ENCODE measurements around the gene NPPA. TPM values are rescaled to one million over a fixed set of nuclear protein-coding genes. Genes with fewer than 3 reads are reported as not detected.

The NPPA gene
- polyA plus RNA-seq, 1 experiment = not detected

DNA sequence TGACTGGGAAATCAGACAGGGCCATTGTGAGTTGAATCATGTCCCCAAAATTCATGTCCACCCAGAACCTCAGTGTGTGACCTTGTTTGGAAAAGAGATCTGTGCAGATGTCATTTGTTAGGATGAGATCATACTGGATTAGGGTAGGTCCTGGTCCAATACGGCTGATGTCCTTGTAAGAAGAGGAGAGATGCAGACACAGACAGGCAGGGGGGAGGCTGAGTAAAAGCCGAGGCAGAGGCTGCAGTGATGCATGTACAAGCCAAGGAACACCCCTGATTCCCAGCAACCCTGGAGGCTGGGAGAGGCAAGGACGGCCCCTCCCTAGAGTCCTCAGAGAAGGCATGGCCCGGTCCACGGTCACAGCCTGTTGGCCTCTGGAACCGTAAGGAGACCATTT, 27.0 kb upstream of the NPPA start:
- TF ChIP-seq, protein P1, sequence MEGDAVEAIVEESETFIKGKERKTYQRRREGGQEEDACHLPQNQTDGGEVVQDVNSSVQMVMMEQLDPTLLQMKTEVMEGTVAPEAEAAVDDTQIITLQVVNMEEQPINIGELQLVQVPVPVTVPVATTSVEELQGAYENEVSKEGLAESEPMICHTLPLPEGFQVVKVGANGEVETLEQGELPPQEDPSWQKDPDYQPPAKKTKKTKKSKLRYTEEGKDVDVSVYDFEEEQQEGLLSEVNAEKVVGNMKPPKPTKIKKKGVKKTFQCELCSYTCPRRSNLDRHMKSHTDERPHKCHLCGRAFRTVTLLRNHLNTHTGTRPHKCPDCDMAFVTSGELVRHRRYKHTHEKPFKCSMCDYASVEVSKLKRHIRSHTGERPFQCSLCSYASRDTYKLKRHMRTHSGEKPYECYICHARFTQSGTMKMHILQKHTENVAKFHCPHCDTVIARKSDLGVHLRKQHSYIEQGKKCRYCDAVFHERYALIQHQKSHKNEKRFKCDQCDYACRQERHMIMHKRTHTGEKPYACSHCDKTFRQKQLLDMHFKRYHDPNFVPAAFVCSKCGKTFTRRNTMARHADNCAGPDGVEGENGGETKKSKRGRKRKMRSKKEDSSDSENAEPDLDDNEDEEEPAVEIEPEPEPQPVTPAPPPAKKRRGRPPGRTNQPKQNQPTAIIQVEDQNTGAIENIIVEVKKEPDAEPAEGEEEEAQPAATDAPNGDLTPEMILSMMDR (IDR thresholded peaks at IDR 0.05; ENCODE audit: low read depth, low read length) = no peak
- Histone ChIP-seq H3K27me3 (ENCODE audit: control insufficient read depth, insufficient read depth, low read length) (peaks cover 47% of the 10 kb centered on the region), H3K4me3 (ENCODE audit: low read depth, low read length) (no peak overlapping the region), H3K9me3 (ENCODE audit: control insufficient read depth, insufficient read depth, low read length) (no peaks in the 10 kb centered on the region; the same call in 1 of the 2 replicates), H3K27ac (ENCODE audit: low read depth, low read length) (no peak overlapping the region)
- ChIA-PET POLR2A (no interaction called here), CTCF (no interaction called here)
- no peak for DNase-seq (ENCODE audit: low read depth, low spot score)

DNA sequence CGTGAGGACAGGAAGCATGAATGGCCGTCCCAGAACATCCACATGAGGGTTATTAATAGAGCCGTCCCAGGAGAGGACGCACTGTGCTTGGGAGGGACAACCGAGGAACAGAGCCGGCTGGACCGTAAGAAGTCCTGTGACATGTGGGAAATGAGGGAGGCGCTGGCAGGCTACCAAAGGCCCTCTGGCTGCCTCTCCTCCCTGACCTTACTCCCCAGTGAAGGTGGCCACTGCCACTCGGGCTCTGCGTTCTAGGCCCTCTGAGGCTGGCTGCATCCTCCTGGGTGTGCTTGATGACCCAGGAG, 26.6 kb upstream of the NPPA start:
- Histone ChIP-seq H3K27ac (ENCODE audit: low read depth, low read length) (no peak overlapping the region), H3K4me3 (ENCODE audit: low read depth, low read length) (no peak overlapping the region), H3K9me3 (ENCODE audit: control insufficient read depth, insufficient read depth, low read length) (no peaks in the 10 kb centered on the region; the same call in 1 of the 2 replicates), H3K27me3 (ENCODE audit: control insufficient read depth, insufficient read depth, low read length) (peaks cover 46% of the 10 kb centered on the region)
- ChIA-PET CTCF (no interaction called here), POLR2A (no interaction called here)
- TF ChIP-seq, protein P1 (IDR thresholded peaks at IDR 0.05; ENCODE audit: low read depth, low read length) = no peak
- no peak for DNase-seq (ENCODE audit: low read depth, low spot score)

DNA sequence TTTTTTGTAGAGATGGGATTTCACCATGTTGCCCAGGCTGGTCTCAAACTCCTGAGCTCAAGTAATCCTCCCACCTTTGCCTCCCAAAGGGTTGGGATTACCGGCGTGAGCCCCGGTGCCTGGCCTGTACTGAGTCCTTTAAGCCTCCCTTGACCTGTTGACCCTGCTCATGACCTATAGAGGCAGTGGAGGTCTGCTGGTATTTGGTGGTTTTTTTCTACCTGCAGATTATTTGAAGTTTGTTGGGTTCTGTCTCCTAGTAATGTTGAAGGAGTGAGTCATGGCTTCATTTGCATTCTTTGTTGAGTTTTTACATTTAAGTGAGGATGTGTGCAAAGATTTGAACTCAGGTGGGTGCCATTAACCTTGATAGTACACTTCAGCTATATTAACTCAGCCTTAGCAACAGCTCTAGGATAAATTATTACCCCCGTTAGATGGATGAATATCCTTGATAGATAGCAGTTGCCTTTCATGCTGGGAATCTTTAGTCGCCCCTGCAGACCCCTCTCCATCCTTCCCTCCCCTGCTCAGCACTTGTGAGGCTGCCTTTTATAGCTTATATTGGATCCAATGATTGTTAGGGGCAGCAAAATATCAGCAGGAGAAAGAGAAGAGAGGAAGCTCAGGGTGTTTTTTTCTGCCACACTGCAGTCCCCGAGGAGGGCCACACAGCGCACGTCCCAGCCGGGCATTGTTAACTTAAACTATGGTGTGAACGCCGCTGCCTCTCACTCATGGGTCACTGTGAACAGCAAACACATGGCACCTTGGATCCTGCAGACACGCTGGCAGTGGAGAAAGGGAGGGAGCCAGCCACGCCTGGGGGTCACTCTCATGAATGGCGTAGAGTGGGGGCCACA, 26.0 kb upstream of the NPPA start:
- CTCF ChIA-PET = interaction anchor here (0.7 kb wide), 1 partner anchor 105 kb away, joined by 11 read pairs; no protein-coding TSS in a partner anchor
- Histone ChIP-seq H3K27me3 (ENCODE audit: control insufficient read depth, insufficient read depth, low read length) (peaks cover 44% of the 10 kb centered on the region), H3K9me3 (ENCODE audit: control insufficient read depth, insufficient read depth, low read length) (no peaks in the 10 kb centered on the region; the same call in 1 of the 2 replicates), H3K4me3 (ENCODE audit: low read depth, low read length) (no peak overlapping the region), H3K27ac (ENCODE audit: low read depth, low read length) (no peak overlapping the region)
- POLR2A ChIA-PET = interaction anchor here (0.5 to 0.6 kb wide), 3 partner anchors 35 to 141 kb away, joined by 4 to 7 read pairs (median 5); no protein-coding TSS in a partner anchor
- DNase-seq (ENCODE audit: low read depth, low spot score) = no peak
- TF ChIP-seq, protein P1 (IDR thresholded peaks at IDR 0.05; ENCODE audit: low read depth, low read length) = no peak

DNA sequence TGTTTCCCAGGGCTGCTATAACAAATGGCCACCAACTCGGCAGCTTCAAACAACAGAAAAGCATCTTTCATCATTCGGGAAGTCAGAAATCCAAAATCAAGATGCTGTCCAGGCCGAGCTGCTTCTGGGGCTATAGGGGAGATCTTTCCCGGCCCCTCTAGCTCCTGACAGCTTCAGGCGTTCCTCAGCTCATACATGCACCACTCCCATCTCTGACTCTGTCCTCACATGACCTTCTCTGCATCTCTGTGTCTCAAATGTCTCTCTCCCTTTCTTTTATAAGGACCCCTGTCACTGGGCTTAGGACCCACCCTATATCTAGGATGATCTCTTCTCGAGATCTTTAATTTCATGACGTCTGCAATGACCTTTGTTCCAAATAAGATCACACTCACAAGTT, 25.0 kb upstream of the NPPA start:
- ChIA-PET CTCF (interaction anchor here (0.7 to 1.6 kb wide), 2 partner anchors 10 to 106 kb away, joined by 5 to 11 read pairs; no protein-coding TSS in a partner anchor), POLR2A (no interaction called here)
- no peak overlapping the region for H3K27ac ChIP-seq (ENCODE audit: low read depth, low read length)
- H3K4me3 ChIP-seq (ENCODE audit: low read depth, low read length) = no peak overlapping the region
- peaks cover 35% of the 10 kb centered on the region for H3K27me3 ChIP-seq (ENCODE audit: control insufficient read depth, insufficient read depth, low read length)
- DNase-seq (ENCODE audit: low read depth, low spot score) = no peak
- H3K9me3 ChIP-seq (ENCODE audit: control insufficient read depth, insufficient read depth, low read length) = no peaks in the 10 kb centered on the region
- TF ChIP-seq, protein P1 (IDR thresholded peaks at IDR 0.05; ENCODE audit: low read depth, low read length) = no peak

DNA sequence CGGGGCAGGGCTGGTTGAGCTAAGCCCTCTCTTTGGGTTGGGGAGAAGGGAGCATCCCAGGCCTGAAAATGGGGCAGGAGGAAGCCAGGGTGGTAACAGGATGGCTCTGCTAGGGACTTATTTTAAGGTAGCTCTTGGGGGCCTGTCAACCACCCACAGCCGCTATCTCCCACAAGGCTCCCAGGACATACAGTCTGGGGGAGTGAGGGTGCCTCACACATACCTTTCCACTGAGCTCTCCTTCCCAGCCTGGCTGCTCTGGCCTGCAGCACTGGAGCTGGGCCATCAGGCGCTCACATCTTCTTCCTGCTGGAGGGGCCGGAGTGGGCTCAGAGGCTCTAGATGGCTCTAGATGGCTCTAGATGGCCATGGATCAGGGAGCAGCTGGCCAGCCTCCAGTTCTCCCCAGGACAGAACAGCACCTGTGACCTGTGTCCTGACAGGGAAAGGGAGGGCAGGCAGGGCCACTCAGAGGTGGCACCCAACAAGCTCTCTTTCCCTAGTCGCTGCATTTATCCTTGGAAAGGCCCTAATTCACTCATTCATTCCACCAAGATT, 22.1 kb upstream of the NPPA start:
- no peak for DNase-seq (ENCODE audit: low read depth, low spot score)
- H3K9me3 ChIP-seq (ENCODE audit: control insufficient read depth, insufficient read depth, low read length) = no peaks in the 10 kb centered on the region
- H3K4me3 ChIP-seq (ENCODE audit: low read depth, low read length) = no peak overlapping the region
- H3K27me3 ChIP-seq (ENCODE audit: control insufficient read depth, insufficient read depth, low read length) = peaks cover 15% of the 10 kb centered on the region
- TF ChIP-seq, protein P1 (IDR thresholded peaks at IDR 0.05; ENCODE audit: low read depth, low read length) = no peak
- H3K27ac ChIP-seq (ENCODE audit: low read depth, low read length) = no peak overlapping the region
- POLR2A ChIA-PET = no interaction called here
- CTCF ChIA-PET = interaction anchor here (1.4 kb wide), 1 partner anchor 24 kb away, joined by 5 read pairs; no protein-coding TSS in a partner anchor

Data from AG04450 (cell line).